Activated naive CD8-positive, alpha-beta T cell treated with anti-CD3 and anti-CD28 coated beads, Interleukin-2, amount 10 ng/mL, durations not matched to agents 7 days and 5 days (primary cell): ENCODE measurements around the gene GABBR2. TPM values are rescaled to one million over a fixed set of nuclear protein-coding genes. Genes with fewer than 3 reads are reported as not detected.

Source experiments
- ATAC-seq: fragments of 150-1000 bp; cut with Tn5 transposase; one replicate; pipeline ENCODE4 v1.10.0; 2021; ENCODE audit warnings: low read depth, moderate library complexity
- POLR2A ChIA-PET: fragments of 350-600 bp; sonication (Branson Sonifier 250); formaldehyde crosslinking; loops from one replicate; lab custom pipeline; 2021; ENCODE audit warnings: antibody characterized with exemption; lab: Charles Lee
- DNase-seq: peaks from one replicate; pipeline ENCODE4 v3.0.0; 2021
- H3K27ac Mint-ChIP-seq: one replicate; pipeline ENCODE4 v1.8.0; 2022; ENCODE audit warnings: mild to moderate bottlenecking, mixed read lengths
- H3K27me3 Mint-ChIP-seq: one replicate; pipeline ENCODE4 v1.8.0; 2022; ENCODE audit warnings: mild to moderate bottlenecking, moderate library complexity, mixed read lengths
- H3K36me3 Mint-ChIP-seq: one replicate; pipeline ENCODE4 v1.8.0; 2021; ENCODE audit warnings: mild to moderate bottlenecking, mixed read lengths
- H3K4me1 Mint-ChIP-seq: one replicate; pipeline ENCODE4 v1.8.0; 2021; ENCODE audit warnings: mixed read lengths
- H3K4me3 Mint-ChIP-seq: one replicate; pipeline ENCODE4 v1.8.0; 2022; ENCODE audit warnings: mild to moderate bottlenecking, moderate library complexity, mixed read lengths
- H3K9me3 Mint-ChIP-seq: one replicate; pipeline ENCODE4 v1.8.0; 2021; ENCODE audit warnings: mixed read lengths
- total RNA-seq, 2 experiments: library from RNA; stranded (reverse); gene quantifications; one replicate each; pipeline ENCODE4 v1.2.3, GENCODE V29; 2021

GABBR2 gene
- total RNA-seq, 2 experiments from 2014 or later, result not detected

- DNase-seq (no peak), ATAC-seq (no peak)
- H3K27ac Mint-ChIP-seq, result no peak overlapping the region
- POLR2A ChIA-PET, result no interaction called here
- no peaks in the 10 kb centered on the region for H3K36me3 Mint-ChIP-seq
- H3K9me3 Mint-ChIP-seq, result no peaks in the 10 kb centered on the region
- H3K4me3 Mint-ChIP-seq, result no peak overlapping the region
- H3K4me1 Mint-ChIP-seq, result no peaks in the 10 kb centered on the region
- peaks cover 12% of the 10 kb centered on the region for H3K27me3 Mint-ChIP-seq
These were observed 56.4 kb downstream of the GABBR2 start for GRCh38 chr9:98652302-98652701.

- Mint-ChIP-seq H3K36me3 (no peaks in the 10 kb centered on the region), H3K4me1 (no peaks in the 10 kb centered on the region), H3K4me3 (no peak overlapping the region), H3K27ac (no peak overlapping the region), H3K27me3 (peaks cover 11% of the 10 kb centered on the region), H3K9me3 (no peaks in the 10 kb centered on the region)
- POLR2A ChIA-PET, result no interaction called here
- ATAC-seq (no peak), DNase-seq (no peak)
These were observed 61.5 kb downstream of the GABBR2 start for GRCh38 chr9:98647236-98647635.

GRCh38 chr9:98644011-98644410, 64.7 kb downstream of the GABBR2 start:
- no peak overlapping the region for H3K4me3 Mint-ChIP-seq
- no peaks in the 10 kb centered on the region for H3K4me1 Mint-ChIP-seq

GRCh38 chr9:98642661-98643312, 65.9 kb downstream of the GABBR2 start:
- H3K9me3 Mint-ChIP-seq, result no peaks in the 10 kb centered on the region
- H3K27ac Mint-ChIP-seq, result no peak overlapping the region
- H3K27me3 Mint-ChIP-seq, result peaks cover 6% of the 10 kb centered on the region
- no peaks in the 10 kb centered on the region for H3K4me1 Mint-ChIP-seq
- ATAC-seq, result no peak
- H3K4me3 Mint-ChIP-seq, result no peak overlapping the region
- no peak for DNase-seq
- no peaks in the 10 kb centered on the region for H3K36me3 Mint-ChIP-seq
- POLR2A ChIA-PET, result no interaction called here

More at GRCh38 chr9:98644011-98644410, 64.7 kb downstream of the GABBR2 start:
- H3K27me3 Mint-ChIP-seq, result peaks cover 6% of the 10 kb centered on the region
- DNase-seq (no peak), ATAC-seq (no peak)
- H3K36me3 Mint-ChIP-seq, result no peaks in the 10 kb centered on the region
- H3K27ac Mint-ChIP-seq, result no peak overlapping the region
- POLR2A ChIA-PET, result no interaction called here
- H3K9me3 Mint-ChIP-seq, result no peaks in the 10 kb centered on the region

DNA sequence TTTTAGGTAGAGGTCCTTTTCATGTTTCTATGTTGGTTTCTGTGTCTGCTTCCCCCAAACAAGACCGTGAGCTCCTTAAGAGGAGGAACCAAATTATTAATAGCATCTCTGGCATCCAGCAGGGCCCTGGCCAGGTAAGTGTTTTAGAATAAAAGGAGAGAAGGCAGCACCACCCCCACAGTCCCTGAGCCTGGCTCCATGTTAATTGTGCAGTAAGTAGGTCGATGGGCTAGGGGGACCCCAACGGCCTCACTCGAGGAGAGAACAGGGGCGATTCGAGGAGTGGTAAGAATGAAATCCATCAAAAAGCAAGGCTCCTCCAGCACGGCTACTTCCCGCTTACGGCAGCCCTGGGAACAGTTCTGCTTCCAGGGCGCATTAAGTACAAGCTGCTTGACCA, 67.0 kb downstream of the GABBR2 start:
- Mint-ChIP-seq H3K27me3 (peaks cover 6% of the 10 kb centered on the region), H3K36me3 (no peaks in the 10 kb centered on the region), H3K9me3 (no peaks in the 10 kb centered on the region), H3K4me3 (no peak overlapping the region), H3K4me1 (no peaks in the 10 kb centered on the region), H3K27ac (no peak overlapping the region)
- no peak for DNase-seq
- POLR2A ChIA-PET, result no interaction called here
- no peak for ATAC-seq

DNA sequence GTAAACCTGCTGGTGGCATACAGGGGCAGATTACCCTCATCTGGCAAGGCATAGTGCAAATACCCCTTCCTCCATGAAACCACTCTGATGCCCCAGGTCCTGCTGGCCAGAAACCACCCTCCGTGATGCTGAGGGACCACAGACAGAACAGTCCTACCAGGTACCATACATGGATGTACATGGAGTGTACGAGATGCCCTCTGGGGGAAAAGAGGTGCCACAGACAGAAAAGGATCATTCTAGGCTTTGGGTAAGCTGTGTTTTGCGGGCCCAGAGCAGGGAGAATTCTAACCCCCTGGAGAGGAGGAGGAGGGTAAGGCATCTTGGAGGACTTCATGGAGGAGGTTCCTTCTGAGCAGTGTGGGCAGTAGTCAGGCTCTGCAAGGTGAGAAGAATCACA, 68.3 kb downstream of the GABBR2 start:
- no peaks in the 10 kb centered on the region for H3K9me3 Mint-ChIP-seq
- DNase-seq, result no peak
- no peak for ATAC-seq
- no peaks in the 10 kb centered on the region for H3K36me3 Mint-ChIP-seq
- POLR2A ChIA-PET, result no interaction called here
- H3K4me3 Mint-ChIP-seq, result no peak overlapping the region
- no peak overlapping the region for H3K27ac Mint-ChIP-seq
- no peaks in the 10 kb centered on the region for H3K4me1 Mint-ChIP-seq
- H3K27me3 Mint-ChIP-seq, result peaks cover 6% of the 10 kb centered on the region

DNA sequence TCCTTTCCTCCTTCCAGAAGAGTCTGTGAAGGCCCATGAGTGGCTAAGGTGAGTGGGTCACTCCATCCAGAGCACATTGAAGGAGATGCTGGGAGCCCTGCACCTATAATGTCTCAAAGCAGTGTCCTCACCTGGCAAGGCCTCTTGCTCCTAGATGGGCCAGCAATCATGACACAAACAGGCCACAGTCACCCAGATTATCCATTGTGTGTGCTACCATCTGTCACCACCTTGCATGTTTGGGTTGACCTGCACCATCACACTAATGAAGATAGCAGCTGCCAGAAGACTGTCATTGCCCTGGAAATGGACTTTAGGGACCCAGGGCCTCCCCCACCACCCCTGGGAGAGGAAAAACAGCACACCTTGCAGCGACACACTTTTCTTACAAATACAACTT, 69.6 kb downstream of the GABBR2 start:
- Mint-ChIP-seq H3K4me1 (no peaks in the 10 kb centered on the region), H3K4me3 (no peak overlapping the region), H3K27ac (no peak overlapping the region), H3K9me3 (no peaks in the 10 kb centered on the region), H3K36me3 (no peaks in the 10 kb centered on the region), H3K27me3 (peaks cover 6% of the 10 kb centered on the region)
- POLR2A ChIA-PET, result no interaction called here
- no peak for ATAC-seq
- no peak for DNase-seq

- no peaks in the 10 kb centered on the region for H3K9me3 Mint-ChIP-seq
- no peak overlapping the region for H3K27ac Mint-ChIP-seq
- no peaks in the 10 kb centered on the region for H3K36me3 Mint-ChIP-seq
- ATAC-seq (no peak), DNase-seq (no peak)
- POLR2A ChIA-PET, result no interaction called here
- no peak overlapping the region for H3K4me3 Mint-ChIP-seq
- H3K27me3 Mint-ChIP-seq, result peaks cover 3% of the 10 kb centered on the region
- no peaks in the 10 kb centered on the region for H3K4me1 Mint-ChIP-seq
These were observed 71.4 kb downstream of the GABBR2 start for GRCh38 chr9:98637381-98637780.

DNA sequence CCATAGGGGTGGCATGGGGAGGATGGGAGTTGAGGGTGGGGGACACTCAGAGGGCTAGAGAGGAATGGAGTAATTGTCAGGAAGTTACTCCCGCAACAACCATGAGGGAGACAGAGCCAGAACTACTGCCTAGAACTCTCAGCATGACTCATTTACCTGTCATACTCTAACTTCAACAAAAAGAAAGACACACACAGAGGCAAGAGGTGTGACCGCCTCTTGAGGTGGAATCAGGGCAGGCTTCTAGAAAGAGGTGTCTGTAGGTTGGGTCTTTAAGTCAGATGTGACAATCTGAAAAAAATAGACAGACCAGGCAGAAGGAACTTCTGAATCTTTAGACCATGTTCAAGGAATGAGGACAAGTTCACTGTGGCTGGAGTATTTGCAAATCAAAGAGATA, 73.4 kb downstream of the GABBR2 start:
- Mint-ChIP-seq H3K9me3 (no peaks in the 10 kb centered on the region), H3K4me3 (no peak overlapping the region)
- POLR2A ChIA-PET, result no interaction called here

DNA sequence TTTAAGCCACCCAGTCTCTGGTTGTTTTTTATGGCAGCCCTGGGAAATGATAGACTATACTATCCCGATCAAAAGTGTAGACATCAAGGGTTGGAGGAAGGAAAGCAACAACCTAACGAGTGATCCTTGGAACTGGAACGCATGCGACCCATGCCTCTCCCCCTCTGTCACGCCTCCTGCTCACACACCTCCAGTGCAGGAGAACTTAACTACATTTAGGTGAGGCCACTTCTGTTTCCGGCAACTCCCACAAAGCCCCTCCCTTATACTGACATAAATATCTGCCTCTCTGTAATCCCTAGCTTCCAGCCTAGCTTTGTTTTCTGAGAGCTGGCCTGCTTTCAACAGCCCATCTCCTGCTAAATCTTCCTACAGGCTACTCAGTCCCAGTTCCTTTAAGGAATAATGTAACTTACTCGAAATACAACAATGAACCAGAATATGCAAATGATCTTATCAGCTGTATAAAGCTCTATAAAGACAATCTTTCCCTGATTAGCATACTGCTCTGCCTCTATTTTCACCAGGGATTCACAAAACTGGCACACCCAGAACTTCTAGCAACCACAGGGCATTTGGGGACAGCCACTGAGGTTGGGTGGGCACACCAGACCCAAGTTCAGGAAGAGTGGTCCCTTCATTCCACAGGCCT, 73.9 kb downstream of the GABBR2 start:
- no peak overlapping the region for H3K4me3 Mint-ChIP-seq
- DNase-seq (no peak), ATAC-seq (no peak)
- H3K36me3 Mint-ChIP-seq, result no peaks in the 10 kb centered on the region
- H3K27ac Mint-ChIP-seq, result no peak overlapping the region
- POLR2A ChIA-PET, result no interaction called here
- no peaks in the 10 kb centered on the region for H3K27me3 Mint-ChIP-seq
- no peaks in the 10 kb centered on the region for H3K4me1 Mint-ChIP-seq
- H3K9me3 Mint-ChIP-seq, result no peaks in the 10 kb centered on the region

More for the DNA sequence above, 73.4 kb downstream of the GABBR2 start:
- ATAC-seq (no peak), DNase-seq (no peak)
- no peak overlapping the region for H3K27ac Mint-ChIP-seq
- H3K27me3 Mint-ChIP-seq, result peaks cover 1% of the 10 kb centered on the region
- no peaks in the 10 kb centered on the region for H3K4me1 Mint-ChIP-seq
- no peaks in the 10 kb centered on the region for H3K36me3 Mint-ChIP-seq

GRCh38 chr9:98632839-98633238, 75.9 kb downstream of the GABBR2 start:
- POLR2A ChIA-PET, result no interaction called here
- Mint-ChIP-seq H3K4me1 (no peaks in the 10 kb centered on the region), H3K27ac (no peak overlapping the region), H3K4me3 (no peak overlapping the region), H3K27me3 (peaks cover 4% of the 10 kb centered on the region), H3K36me3 (no peaks in the 10 kb centered on the region), H3K9me3 (no peaks in the 10 kb centered on the region)
- ATAC-seq (no peak), DNase-seq (no peak)

- Mint-ChIP-seq H3K4me3 (no peak overlapping the region), H3K36me3 (no peaks in the 10 kb centered on the region), H3K27me3 (peaks cover 9% of the 10 kb centered on the region), H3K9me3 (no peaks in the 10 kb centered on the region), H3K4me1 (no peaks in the 10 kb centered on the region), H3K27ac (no peak overlapping the region)
- ATAC-seq, result no peak
- POLR2A ChIA-PET, result no interaction called here
- no peak for DNase-seq
These were observed 81.4 kb downstream of the GABBR2 start for GRCh38 chr9:98627296-98627695.

DNA sequence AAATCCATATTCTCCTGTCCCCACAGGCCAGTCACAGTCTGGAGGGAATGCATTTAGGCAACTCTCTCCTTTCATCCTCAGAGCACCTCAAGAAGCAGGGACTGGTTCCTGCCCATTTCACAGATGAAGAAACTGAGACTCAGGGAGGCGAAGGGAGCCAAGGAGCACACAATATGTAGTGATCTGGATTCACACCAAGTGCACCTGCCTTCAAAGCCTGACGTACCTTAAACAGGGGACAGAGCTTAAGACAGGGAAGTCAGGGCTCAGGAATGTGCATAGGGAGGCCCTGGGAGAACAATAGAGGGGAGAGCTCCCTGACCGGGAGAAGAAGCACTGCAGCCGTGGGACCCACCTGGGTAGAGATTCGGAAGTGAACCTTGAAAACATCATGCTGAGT, 83.0 kb downstream of the GABBR2 start:
- H3K27ac Mint-ChIP-seq, result no peak overlapping the region
- DNase-seq (no peak), ATAC-seq (no peak)
- H3K4me1 Mint-ChIP-seq, result no peaks in the 10 kb centered on the region
- POLR2A ChIA-PET, result no interaction called here
- H3K9me3 Mint-ChIP-seq, result no peaks in the 10 kb centered on the region
- H3K36me3 Mint-ChIP-seq, result no peaks in the 10 kb centered on the region
- H3K4me3 Mint-ChIP-seq, result no peak overlapping the region
- H3K27me3 Mint-ChIP-seq, result peaks cover 12% of the 10 kb centered on the region

GRCh38 chr9:98619788-98620187, 88.9 kb downstream of the GABBR2 start:
- H3K9me3 Mint-ChIP-seq, result no peaks in the 10 kb centered on the region
- H3K27ac Mint-ChIP-seq, result no peak overlapping the region
- ATAC-seq (no peak), DNase-seq (no peak)
- H3K4me1 Mint-ChIP-seq, result no peaks in the 10 kb centered on the region
- no peak overlapping the region for H3K4me3 Mint-ChIP-seq
- H3K36me3 Mint-ChIP-seq, result no peaks in the 10 kb centered on the region
- POLR2A ChIA-PET, result no interaction called here
- peaks cover 12% of the 10 kb centered on the region for H3K27me3 Mint-ChIP-seq
